ENCODE data around the gene ADARB2.
"Not testable (repeated sequence)": the region's sequence is repeated elsewhere in the genome, so short reads cannot be mapped to it uniquely, and the experiment has no call there.

ADARB2 gene

DNA sequence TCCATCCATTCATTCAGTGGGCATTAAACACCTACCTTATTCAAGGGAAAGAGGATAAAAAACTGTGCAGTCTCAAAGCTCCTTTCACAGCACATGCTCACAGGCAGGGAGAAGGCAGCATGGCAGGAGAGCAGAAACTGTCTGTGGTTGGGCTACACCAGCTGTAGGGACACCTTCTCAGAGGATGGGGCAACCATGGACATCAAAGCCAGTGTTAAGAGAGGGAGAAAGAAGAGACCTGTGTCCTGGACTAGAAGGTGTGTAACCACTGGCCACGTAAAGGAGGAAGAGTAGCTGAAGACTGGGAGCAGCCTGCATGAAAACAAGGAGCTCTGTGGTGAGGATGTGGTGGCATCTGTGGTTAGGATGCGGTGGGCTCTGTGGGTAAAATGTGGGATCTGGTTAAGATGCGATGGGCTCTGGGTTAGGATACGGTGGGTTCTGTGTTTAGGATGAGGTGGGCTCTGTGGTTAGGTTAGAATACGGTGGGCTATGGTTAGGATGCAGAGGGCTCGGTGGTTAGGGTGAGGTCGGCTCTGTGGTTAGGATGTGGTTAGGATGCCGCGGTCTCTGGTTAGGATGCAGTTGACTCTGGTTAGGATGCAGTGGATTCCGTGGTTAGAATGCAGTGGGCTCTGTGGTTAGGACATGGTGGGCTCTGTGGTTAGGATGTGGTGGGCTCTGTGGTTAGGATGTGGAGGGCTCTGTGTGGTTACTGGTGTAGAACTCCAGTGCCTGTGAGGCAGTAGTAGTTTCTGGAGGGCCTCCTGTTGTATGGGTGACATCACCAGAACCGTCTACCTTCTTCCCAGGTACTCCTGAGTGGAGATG, 483.6 kb downstream of the ADARB2 start:
- Mint-ChIP-seq H3K4me1 (peaks cover 19% of the 10 kb centered on the region), H3K9me3 (peaks cover 6% of the 10 kb centered on the region), H3K27ac (peak overlapping the region; percentile 60), H3K36me3 (no peaks in the 10 kb centered on the region), H3K27me3 (peaks cover 31% of the 10 kb centered on the region), H3K4me3 (no peak overlapping the region)

DNA sequence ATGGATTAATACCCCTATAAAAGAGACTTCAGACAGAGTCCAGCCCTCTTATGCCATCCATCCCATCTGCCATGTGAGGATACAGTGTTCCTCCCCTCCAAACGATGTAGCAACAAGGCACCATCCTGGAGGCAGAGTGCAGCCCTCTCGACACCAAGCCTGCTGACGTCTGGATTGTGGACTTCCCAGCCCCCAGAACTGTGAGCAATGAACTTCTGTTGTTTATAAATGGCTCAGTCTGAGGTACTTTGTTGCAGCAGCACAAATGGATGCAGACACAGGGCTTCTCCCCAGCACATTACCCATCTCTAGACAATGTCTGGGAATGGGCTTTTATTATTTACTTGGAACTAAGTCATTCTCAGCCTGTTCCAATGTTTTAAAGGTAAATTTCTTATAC, 485.6 kb downstream of the ADARB2 start:
- Mint-ChIP-seq H3K27me3 (peaks cover 29% of the 10 kb centered on the region), H3K27ac (no peak overlapping the region), H3K4me1 (peaks cover 19% of the 10 kb centered on the region), H3K9me3 (peaks cover 6% of the 10 kb centered on the region), H3K4me3 (no peak overlapping the region), H3K36me3 (no peaks in the 10 kb centered on the region)

DNA sequence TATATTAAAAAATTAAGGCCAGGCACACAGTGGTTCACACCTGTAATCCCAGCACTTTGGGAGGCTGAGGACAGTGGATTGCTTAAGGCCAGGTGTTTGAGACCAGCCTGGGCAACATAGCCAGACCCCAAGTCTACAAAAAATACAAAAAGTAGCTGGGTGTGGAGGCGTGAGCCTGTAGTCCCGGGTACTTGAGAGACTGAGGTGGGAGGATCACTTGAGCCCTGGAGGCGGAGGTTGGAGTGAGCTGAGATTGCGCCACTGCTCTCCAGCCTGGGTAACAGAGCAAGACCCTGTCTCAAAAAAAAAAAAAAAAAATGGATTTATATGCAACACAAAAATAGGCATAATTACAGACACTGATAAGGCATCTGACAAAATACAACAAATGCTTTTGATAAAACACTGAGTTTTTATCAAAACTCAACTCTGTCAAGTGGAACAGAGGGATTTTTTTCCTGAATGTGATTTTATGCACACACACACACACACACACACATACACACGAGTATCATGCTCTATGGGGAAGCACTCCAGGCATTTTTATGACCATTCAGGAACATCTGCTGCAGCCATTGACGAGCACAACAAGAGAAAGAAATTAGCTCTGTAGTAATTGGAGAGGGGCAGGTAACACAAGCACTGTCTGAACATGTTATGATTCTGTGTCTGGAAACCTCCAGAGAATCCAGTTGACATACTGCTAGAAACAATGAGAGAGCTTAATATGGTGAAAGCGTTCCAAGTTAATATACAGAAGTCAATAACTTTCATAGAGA, 488.0 kb downstream of the ADARB2 start:
- H3K27me3 Mint-ChIP-seq: peaks cover 34% of the 10 kb centered on the region

GRCh38 chr10:1248262-1248630, 489.1 kb downstream of the ADARB2 start:
- H3K4me1 Mint-ChIP-seq, H3K27ac Mint-ChIP-seq, H3K9me3 Mint-ChIP-seq, H3K36me3 Mint-ChIP-seq, H3K4me3 Mint-ChIP-seq: not testable (repeated sequence)
- H3K27me3 Mint-ChIP-seq: peaks cover 32% of the 10 kb centered on the region

More for the DNA sequence above, 488.0 kb downstream of the ADARB2 start:
- H3K27ac Mint-ChIP-seq: no peak overlapping the region
- peaks cover 6% of the 10 kb centered on the region for H3K9me3 Mint-ChIP-seq
- no peak overlapping the region for H3K4me3 Mint-ChIP-seq
- H3K4me1 Mint-ChIP-seq: peaks cover 11% of the 10 kb centered on the region
- H3K36me3 Mint-ChIP-seq: no peaks in the 10 kb centered on the region

GRCh38 chr10:1247598-1248261, 489.6 kb downstream of the ADARB2 start:
- no peak overlapping the region for H3K4me3 Mint-ChIP-seq
- H3K27me3 Mint-ChIP-seq: peaks cover 32% of the 10 kb centered on the region
- no peaks in the 10 kb centered on the region for H3K4me1 Mint-ChIP-seq

DNA sequence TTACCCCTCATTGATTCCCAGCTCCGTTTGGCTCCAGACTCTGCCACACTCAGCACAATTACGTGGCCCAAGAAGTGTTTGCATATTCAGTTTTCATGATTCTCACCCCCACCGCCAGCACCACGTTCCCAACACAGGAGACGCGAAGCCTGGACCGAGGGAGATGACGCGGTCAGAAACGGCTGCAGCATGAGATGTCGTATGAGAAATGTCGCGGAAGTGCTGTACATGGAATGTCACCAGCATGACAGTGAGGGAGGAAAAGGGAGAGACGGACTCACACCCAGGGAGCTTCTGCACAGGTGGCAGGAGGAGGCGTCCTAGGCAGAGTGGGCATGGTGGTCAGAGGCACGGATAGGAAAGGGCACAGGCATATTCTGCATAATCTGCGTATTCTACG, 492.8 kb downstream of the ADARB2 start:
- H3K9me3 Mint-ChIP-seq: no peaks in the 10 kb centered on the region
- no peak overlapping the region for H3K4me3 Mint-ChIP-seq
- H3K36me3 Mint-ChIP-seq: no peaks in the 10 kb centered on the region
- H3K27ac Mint-ChIP-seq: no peak overlapping the region
- peaks cover 16% of the 10 kb centered on the region for H3K27me3 Mint-ChIP-seq
- H3K4me1 Mint-ChIP-seq: peaks cover 5% of the 10 kb centered on the region

More at GRCh38 chr10:1247598-1248261, 489.6 kb downstream of the ADARB2 start:
- H3K27ac Mint-ChIP-seq: no peak overlapping the region
- H3K9me3 Mint-ChIP-seq: no peaks in the 10 kb centered on the region
- H3K36me3 Mint-ChIP-seq: no peaks in the 10 kb centered on the region

DNA sequence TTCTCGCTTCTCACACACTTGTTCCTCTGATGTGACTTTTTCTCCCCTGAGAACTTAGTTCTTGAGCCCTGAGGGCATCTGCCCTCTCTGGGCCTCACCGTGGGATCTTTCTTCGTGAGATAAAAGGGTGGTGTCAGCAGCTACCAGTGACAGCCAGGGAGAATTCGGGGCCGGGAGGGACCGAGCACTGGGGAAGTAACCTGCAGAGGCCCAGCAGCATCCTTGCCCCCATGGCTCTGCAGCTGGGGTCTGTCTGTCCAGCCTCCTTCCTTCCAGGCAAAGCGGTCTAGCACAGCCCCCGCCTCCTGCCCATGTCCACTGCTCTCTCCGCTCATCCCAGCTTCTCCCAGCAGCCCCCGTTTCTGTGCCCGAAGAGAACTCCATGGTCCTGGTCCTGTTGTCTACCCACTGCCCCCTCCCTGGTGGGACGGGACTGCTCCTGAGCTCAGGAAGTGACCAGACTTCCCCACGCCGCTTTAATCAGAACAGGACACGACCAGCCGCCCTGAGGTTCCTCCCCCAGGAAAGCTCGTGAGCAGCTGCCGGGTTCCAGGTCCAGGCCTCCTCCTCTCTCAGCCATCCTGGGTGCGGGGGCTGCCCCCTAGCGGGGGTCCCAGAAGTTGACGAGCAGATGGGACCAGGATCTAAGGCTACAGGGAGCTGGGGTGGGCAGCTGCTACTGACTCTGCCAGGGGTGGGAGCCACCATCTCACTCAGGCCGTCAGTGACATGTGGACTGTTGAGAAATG, 493.7 kb downstream of the ADARB2 start:
- Mint-ChIP-seq H3K27ac (peak overlapping the region; percentile 35), H3K27me3 (peaks cover 14% of the 10 kb centered on the region), H3K4me1 (peaks cover 5% of the 10 kb centered on the region), H3K4me3 (no peak overlapping the region), H3K36me3 (no peaks in the 10 kb centered on the region), H3K9me3 (no peaks in the 10 kb centered on the region)

- Mint-ChIP-seq H3K27ac (no peak overlapping the region), H3K36me3 (no peaks in the 10 kb centered on the region), H3K4me3 (no peak overlapping the region), H3K9me3 (no peaks in the 10 kb centered on the region), H3K27me3 (peaks cover 12% of the 10 kb centered on the region), H3K4me1 (peaks cover 5% of the 10 kb centered on the region)
Observed at GRCh38 chr10:1242975-1243374, 494.4 kb downstream of the ADARB2 start.

DNA sequence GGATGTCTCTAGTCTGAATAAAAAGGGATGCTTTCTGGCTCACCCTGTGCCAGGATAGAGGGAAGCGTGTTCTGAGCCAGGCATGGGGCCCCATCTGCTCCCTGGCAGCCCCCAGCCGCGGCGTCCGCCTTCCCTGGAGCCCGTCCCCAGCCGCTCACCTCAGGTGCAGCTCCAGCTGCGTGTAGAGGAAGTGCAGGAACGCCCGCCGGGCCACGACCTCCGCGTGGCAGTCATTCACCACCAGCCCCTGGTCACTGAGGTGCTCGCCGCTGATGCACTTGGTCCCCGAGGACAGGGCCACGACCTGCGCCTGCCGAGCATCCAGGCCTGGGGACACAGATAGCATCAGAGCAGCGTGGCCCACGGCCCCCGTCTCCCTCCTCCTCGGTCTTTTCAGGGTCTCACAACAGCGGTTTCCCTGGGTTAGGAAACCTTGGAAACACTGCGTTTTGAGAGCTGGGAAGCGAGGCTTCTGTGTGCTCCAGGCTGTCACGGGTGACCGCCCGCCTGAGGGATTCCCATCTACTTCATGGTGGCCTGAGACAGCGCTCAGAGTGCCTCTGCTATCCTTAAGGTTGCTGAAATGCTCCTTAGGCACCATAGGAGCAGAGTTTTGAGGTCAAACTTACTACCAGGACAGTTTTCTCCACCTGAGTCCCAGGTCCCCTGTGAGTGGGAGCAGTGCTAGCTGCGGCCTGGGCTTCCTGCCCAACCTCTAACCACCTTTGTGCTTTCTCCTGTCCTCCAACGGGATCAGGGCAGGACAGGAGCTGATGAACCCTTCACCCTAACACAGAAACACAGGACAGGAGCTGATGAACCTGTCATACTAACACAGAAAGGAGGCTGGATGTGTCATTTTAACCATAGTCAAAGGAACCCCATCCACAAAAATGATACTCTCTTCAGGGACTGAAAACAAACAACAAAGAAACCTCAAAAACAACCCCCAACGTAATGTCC, 495.1 kb downstream of the ADARB2 start:
- Mint-ChIP-seq H3K36me3 (no peaks in the 10 kb centered on the region), H3K9me3 (no peaks in the 10 kb centered on the region), H3K27ac (no peak overlapping the region), H3K27me3 (peaks cover 8% of the 10 kb centered on the region), H3K4me1 (peaks cover 5% of the 10 kb centered on the region), H3K4me3 (no peak overlapping the region)

- Mint-ChIP-seq H3K4me3 (no peak overlapping the region), H3K27ac (no peak overlapping the region), H3K9me3 (no peaks in the 10 kb centered on the region), H3K27me3 (peaks cover 4% of the 10 kb centered on the region), H3K36me3 (no peaks in the 10 kb centered on the region), H3K4me1 (peaks cover 5% of the 10 kb centered on the region)
Observed at GRCh38 chr10:1241322-1241890, 495.9 kb downstream of the ADARB2 start.

- H3K27me3 Mint-ChIP-seq: peaks cover 4% of the 10 kb centered on the region
- H3K9me3 Mint-ChIP-seq: no peaks in the 10 kb centered on the region
- H3K27ac Mint-ChIP-seq: peak overlapping the region; percentile 85
- H3K4me3 Mint-ChIP-seq: peak overlapping the region; percentile 57
- peaks cover 5% of the 10 kb centered on the region for H3K4me1 Mint-ChIP-seq
- no peaks in the 10 kb centered on the region for H3K36me3 Mint-ChIP-seq
Observed at GRCh38 chr10:1240341-1240775, 497.0 kb downstream of the ADARB2 start.

- no peaks in the 10 kb centered on the region for H3K27me3 Mint-ChIP-seq
- no peaks in the 10 kb centered on the region for H3K36me3 Mint-ChIP-seq
- no peaks in the 10 kb centered on the region for H3K9me3 Mint-ChIP-seq
- no peak overlapping the region for H3K4me3 Mint-ChIP-seq
- H3K27ac Mint-ChIP-seq: no peak overlapping the region
- H3K4me1 Mint-ChIP-seq: no peaks in the 10 kb centered on the region
Observed at GRCh38 chr10:1233031-1233430, 504.3 kb downstream of the ADARB2 start.

- Mint-ChIP-seq H3K4me1 (no peaks in the 10 kb centered on the region), H3K36me3 (no peaks in the 10 kb centered on the region), H3K9me3 (no peaks in the 10 kb centered on the region)
Observed at GRCh38 chr10:1232164-1232911, 505.0 kb downstream of the ADARB2 start.

More at GRCh38 chr10:1232164-1232911, 505.0 kb downstream of the ADARB2 start:
- Mint-ChIP-seq H3K4me3 (no peak overlapping the region), H3K27me3 (no peaks in the 10 kb centered on the region), H3K27ac (no peak overlapping the region)
